ENCODE results near the gene ITIH4.
A peak's percentile ranks its signal among the peaks of the same experiment; 100 is the strongest.

Gene ITIH4

DNA sequence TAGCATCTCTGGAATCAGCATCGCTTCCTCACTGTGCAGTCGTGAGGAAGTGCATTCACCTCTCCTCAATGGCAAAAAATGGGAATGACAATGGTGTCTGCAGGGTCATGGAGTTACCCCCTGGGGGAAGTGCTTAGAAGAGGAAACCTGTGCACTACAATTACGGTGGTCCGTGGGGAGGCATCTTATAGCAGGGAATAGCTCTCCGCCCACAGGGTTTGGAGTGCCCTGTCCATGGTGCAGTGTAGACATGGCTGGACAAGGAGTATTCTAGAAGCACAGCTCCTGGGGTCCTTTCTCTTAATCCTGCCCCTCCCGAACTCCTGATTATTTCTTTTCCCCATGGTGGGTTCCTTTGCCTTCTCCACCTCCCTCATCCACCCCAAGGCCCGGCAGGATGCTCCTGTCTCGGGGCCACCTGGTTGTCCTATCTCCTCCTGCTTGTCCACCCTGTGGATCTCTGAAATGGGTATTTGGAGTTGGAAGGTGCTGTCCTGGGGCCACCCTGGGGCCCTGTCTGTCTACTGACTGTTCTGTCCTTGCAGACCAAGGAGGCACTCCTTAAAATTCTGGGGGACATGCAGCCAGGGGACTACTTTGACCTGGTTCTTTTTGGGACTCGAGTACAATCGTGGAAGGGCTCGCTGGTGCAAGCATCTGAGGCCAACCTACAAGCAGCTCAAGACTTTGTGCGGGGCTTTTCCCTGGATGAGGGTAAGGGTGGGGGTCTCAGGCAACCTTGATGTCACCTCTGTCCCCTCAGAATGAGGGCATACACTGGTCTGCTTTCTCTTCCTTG lies 47.9 kb downstream of the ITIH4 start:
- Histone ChIP-seq H3K4me3 (ENCODE audit: low read depth in 1 of 2, low read length in 1 of 2) (no peak overlapping the region), H3K36me3 (no peaks in the 10 kb centered on the region), H3K4me1 (ENCODE audit: control insufficient read depth in 1 of 2, insufficient read depth in 1 of 2, low read depth in 1 of 2, low read length in 1 of 2) (no peaks in the 10 kb centered on the region), H3K27ac (no peak overlapping the region), H3K27me3 (no peaks in the 10 kb centered on the region), H3K9me3 (no peaks in the 10 kb centered on the region)
- TF ChIP-seq, protein P1, sequence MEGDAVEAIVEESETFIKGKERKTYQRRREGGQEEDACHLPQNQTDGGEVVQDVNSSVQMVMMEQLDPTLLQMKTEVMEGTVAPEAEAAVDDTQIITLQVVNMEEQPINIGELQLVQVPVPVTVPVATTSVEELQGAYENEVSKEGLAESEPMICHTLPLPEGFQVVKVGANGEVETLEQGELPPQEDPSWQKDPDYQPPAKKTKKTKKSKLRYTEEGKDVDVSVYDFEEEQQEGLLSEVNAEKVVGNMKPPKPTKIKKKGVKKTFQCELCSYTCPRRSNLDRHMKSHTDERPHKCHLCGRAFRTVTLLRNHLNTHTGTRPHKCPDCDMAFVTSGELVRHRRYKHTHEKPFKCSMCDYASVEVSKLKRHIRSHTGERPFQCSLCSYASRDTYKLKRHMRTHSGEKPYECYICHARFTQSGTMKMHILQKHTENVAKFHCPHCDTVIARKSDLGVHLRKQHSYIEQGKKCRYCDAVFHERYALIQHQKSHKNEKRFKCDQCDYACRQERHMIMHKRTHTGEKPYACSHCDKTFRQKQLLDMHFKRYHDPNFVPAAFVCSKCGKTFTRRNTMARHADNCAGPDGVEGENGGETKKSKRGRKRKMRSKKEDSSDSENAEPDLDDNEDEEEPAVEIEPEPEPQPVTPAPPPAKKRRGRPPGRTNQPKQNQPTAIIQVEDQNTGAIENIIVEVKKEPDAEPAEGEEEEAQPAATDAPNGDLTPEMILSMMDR (IDR thresholded peaks at IDR 0.05), result no peak

DNA sequence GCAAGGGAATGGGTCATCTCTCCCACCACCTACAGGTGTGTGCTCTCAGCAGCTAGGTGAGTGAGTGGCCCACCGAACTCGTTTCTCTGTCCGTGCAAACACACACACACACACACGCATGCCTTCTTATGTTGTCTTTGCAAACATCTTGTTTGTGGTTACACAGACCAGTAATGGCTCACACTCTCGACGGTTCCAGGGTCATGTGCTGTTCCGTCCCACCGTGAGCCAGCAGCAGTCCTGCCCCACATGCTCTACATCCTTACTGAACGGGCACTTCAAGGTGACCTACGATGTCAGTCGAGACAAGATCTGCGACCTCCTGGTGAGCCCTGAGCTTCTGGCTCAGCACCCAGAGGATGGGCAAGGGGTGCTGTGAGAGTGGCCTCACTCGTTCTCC lies 48.7 kb downstream of the ITIH4 start:
- Histone ChIP-seq H3K27me3 (no peaks in the 10 kb centered on the region), H3K27ac (no peak overlapping the region), H3K36me3 (no peaks in the 10 kb centered on the region), H3K4me1 (ENCODE audit: control insufficient read depth in 1 of 2, insufficient read depth in 1 of 2, low read depth in 1 of 2, low read length in 1 of 2) (no peaks in the 10 kb centered on the region), H3K4me3 (ENCODE audit: low read depth in 1 of 2, low read length in 1 of 2) (no peak overlapping the region), H3K9me3 (no peaks in the 10 kb centered on the region)
- TF ChIP-seq, protein P1 (IDR thresholded peaks at IDR 0.05), result no peak

DNA sequence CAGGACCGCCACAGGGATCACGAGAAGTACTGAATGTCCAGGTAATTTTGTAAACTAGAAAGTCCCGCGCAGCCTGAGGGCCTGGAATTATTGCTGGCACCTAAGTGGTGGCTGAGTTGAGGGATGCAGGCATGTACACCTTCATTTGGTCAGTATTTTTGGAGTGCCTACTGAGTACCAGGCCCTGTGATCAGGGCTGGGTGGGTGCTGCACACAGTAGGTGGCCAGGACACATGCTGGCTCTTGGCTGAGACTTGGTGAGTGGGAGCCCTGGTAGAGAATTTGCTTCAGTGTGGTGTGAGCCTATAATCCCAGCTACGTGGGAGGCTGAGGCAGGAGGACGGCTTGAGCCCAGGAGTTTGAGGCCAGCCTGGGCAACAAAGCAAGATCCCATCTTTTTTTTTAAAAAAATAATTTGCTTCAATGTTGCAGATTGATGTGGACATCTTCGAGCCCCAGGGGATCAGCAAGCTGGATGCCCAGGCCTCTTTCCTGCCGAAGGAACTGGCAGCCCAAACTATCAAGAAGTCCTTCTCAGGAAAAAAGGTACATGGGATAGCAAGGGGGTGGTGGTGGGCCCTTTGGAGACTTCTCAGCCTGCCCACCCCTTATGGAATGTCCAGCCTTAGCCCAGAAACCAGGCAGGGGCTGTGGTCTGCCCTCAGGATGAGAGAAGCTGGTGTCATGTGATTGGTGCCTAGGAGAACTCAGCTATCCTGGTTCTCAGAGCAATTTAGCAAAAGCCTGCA lies 50.5 kb downstream of the ITIH4 start:
- no peaks in the 10 kb centered on the region for H3K4me1 ChIP-seq (ENCODE audit: control insufficient read depth in 1 of 2, insufficient read depth in 1 of 2, low read depth in 1 of 2, low read length in 1 of 2)
- TF ChIP-seq, protein P1 (IDR thresholded peaks at IDR 0.05), result no peak
- H3K27ac ChIP-seq, result peak overlapping the region; percentile 61
- H3K9me3 ChIP-seq, result no peaks in the 10 kb centered on the region
- H3K27me3 ChIP-seq, result no peaks in the 10 kb centered on the region
- no peaks in the 10 kb centered on the region for H3K36me3 ChIP-seq
- H3K4me3 ChIP-seq (ENCODE audit: low read depth in 1 of 2, low read length in 1 of 2), result no peak overlapping the region

DNA sequence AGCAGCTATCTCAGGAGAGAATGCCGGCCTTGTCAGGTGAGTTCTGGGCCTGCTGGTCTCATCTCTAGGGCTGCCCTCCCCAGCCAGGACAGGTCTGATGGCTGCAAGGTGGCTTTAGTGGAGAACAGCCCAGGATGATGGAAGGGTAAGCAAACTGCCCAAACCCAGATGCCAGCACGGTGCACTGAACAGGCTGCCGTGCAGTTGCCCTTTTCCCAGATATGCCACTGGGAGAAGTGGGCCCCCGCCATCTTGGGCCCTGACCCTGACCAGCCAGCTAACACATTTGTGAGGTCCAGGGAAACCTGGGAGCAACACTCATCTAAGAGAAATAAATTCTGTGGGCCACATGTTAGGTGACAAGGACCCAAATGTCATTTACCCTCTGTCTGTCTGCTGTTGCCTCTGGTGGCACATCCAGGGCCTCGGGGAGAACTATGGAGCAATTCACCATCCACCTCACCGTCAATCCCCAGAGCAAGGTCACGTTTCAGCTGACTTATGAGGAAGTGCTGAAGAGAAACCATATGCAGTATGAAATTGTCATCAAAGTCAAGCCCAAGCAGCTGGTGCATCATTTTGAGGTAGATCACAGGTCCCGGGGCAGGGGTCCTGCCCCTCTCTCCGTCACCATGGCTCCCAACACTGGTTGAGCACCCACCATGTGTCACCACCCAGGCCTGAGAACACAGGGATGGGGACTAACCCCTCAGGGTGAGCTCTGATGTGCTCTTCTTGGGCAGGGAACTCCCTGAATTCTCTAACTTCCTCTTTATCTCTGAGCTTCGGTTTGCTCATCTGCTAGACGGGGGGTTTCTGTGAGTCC lies 51.2 kb downstream of the ITIH4 start:
- Histone ChIP-seq H3K27me3 (no peaks in the 10 kb centered on the region), H3K36me3 (no peaks in the 10 kb centered on the region), H3K4me1 (ENCODE audit: control insufficient read depth in 1 of 2, insufficient read depth in 1 of 2, low read depth in 1 of 2, low read length in 1 of 2) (no peaks in the 10 kb centered on the region), H3K4me3 (ENCODE audit: low read depth in 1 of 2, low read length in 1 of 2) (no peak overlapping the region), H3K27ac (peak overlapping the region; percentile 61), H3K9me3 (no peaks in the 10 kb centered on the region)
- TF ChIP-seq, protein P1 (IDR thresholded peaks at IDR 0.05), result no peak

DNA sequence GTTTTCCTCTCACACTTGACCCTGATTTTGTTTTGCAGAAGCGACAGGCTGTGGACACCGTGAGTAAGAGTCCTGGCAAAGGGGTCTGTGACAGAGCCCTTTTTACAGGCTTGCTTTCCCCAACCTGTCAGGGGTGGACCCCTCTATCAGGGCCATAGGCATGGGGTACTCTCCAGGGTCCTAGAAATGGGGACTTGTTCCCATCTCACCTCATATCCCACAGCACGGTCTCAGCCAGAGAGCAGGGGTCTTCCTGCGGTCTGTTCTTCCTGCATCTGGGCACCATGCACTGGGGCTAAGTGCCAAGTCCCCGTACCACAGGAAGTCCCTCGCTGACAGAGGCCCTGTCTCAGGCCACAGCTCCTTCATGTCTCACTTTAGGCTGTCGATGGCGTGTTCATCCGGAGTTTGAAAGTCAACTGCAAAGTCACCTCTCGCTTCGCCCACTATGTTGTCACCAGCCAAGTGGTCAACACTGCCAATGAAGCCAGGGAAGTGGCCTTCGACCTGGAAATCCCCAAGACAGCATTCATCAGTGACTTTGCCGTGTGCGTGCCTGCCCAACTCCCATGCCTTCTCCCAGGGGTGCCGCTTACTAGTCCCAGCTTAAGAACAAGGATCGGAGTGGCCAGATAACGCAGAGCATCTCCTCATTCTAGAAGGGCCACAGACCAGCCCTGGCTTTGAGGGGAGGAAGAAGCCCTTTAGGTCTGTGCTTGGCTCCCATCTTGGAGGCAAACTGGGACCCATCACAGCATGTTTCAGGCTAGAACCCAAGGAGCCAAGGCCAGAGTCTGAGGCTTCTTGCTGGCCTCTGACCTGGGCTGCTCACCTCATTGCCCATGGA lies 52.3 kb downstream of the ITIH4 start:
- no peak overlapping the region for H3K4me3 ChIP-seq (ENCODE audit: low read depth in 1 of 2, low read length in 1 of 2)
- no peaks in the 10 kb centered on the region for H3K4me1 ChIP-seq (ENCODE audit: control insufficient read depth in 1 of 2, insufficient read depth in 1 of 2, low read depth in 1 of 2, low read length in 1 of 2)
- no peaks in the 10 kb centered on the region for H3K9me3 ChIP-seq
- no peaks in the 10 kb centered on the region for H3K27me3 ChIP-seq
- H3K27ac ChIP-seq, result no peak overlapping the region
- no peaks in the 10 kb centered on the region for H3K36me3 ChIP-seq
- TF ChIP-seq, protein P1 (IDR thresholded peaks at IDR 0.05), result no peak

All from neutrophil (primary cell).